Ascending aorta (tissue), 2 donors: ENCODE results near the gene NFATC3. TPM values are rescaled to one million over a fixed set of nuclear protein-coding genes. Genes with fewer than 3 reads are reported as not detected.

Experiments used
- DNase-seq, 2 donors: peaks; one replicate each; pipeline ENCODE4 v3.0.0-alpha.2; 2019; ENCODE audit warnings: low spot score in 2 of 2
- H3K27ac ChIP-seq, 2 donors: fragments of 200-600 bp; sonication (generic); one replicate each; pipeline ENCODE4 v1.5.1; 2016 to 2017; ENCODE audit warnings: mild to moderate bottlenecking in 1 of 2
- H3K27me3 ChIP-seq: fragments of 200-600 bp; sonication (generic); one replicate; pipeline ENCODE4 v1.5.1; 2017
- H3K36me3 ChIP-seq, 2 donors: fragments of 200-600 bp; sonication (generic); one replicate each; pipeline ENCODE4 v1.5.1; 2016
- H3K4me1 ChIP-seq, 2 donors: fragments of 200-600 bp; sonication (generic); one replicate each; pipeline ENCODE4 v1.5.1; 2016 to 2017; ENCODE audit warnings: mild to moderate bottlenecking in 1 of 2
- H3K4me3 ChIP-seq, 2 donors: fragments of 200-600 bp; sonication (generic); one replicate each; pipeline ENCODE4 v1.5.1; 2016 to 2017; ENCODE audit warnings: mild to moderate bottlenecking in 1 of 2
- H3K9me3 ChIP-seq, 2 donors: fragments of 200-600 bp; sonication (generic); one replicate each; pipeline ENCODE4 v1.5.1; 2016
- intact Hi-C: fragments of 100-400 bp; cut with DNase I; formaldehyde crosslinking; loops from one replicate; pipeline ENCODE4 v1.15.1; 2023
- total RNA-seq: library from RNA; depleted of rRNA; stranded (reverse); fragments of >200 nt; gene quantifications from one replicate; pipeline ENCODE4 v1.1.0, GENCODE V29; 2016
- TF ChIP-seq, protein P1 (sequence below), 3 experiments: fragments of 200-600 bp in 2 of 3; fragments of 450-650 bp in 1 of 3; sonication (generic) in 2 of 3; IDR thresholded peaks; one replicate each; pipeline ENCODE4 v1.5.1; 2016 to 2019; ENCODE audit warnings: antibody characterized with exemption in 3 of 3, mild to moderate bottlenecking in 1 of 3, moderate library complexity in 1 of 3

Gene NFATC3
- total RNA-seq, 1 donor from 2014 or later, result 36.4 TPM

DNA sequence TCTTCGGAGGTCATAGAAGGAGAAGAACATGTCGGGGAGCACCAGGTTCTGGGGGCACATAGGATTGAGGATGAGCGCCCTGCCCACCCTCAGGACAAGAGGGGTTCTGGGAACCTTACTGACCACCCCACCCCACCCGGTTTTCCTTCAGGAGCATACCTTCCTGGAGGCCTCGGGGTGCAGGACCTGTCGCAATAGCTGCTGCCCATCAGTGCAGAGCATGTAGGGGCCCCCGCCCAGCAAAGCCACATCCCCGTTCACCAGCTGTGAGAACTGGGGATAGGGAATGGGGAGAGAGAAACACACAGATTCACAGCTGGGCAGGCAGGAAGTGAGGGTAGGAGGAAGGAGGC lies 148.6 kb downstream of the NFATC3 start:
- Histone ChIP-seq H3K27me3 (no peaks in the 10 kb centered on the region), H3K4me3 (no peak overlapping the region), H3K9me3 (no peaks in the 10 kb centered on the region), H3K4me1 (peaks cover 11 to 16% of the 10 kb centered on the region in 2 donors), H3K27ac (peak overlapping the region; percentile 19 to 34), H3K36me3 (no peaks in the 10 kb centered on the region)
- DNase-seq, result peak in 1 of 2 donors; percentile 62
- intact Hi-C loops, result loop anchor here (10.0 kb wide), 1 partner anchor 269 kb away; the partner anchor contains the start of gene SLC12A4
- TF ChIP-seq, protein P1, sequence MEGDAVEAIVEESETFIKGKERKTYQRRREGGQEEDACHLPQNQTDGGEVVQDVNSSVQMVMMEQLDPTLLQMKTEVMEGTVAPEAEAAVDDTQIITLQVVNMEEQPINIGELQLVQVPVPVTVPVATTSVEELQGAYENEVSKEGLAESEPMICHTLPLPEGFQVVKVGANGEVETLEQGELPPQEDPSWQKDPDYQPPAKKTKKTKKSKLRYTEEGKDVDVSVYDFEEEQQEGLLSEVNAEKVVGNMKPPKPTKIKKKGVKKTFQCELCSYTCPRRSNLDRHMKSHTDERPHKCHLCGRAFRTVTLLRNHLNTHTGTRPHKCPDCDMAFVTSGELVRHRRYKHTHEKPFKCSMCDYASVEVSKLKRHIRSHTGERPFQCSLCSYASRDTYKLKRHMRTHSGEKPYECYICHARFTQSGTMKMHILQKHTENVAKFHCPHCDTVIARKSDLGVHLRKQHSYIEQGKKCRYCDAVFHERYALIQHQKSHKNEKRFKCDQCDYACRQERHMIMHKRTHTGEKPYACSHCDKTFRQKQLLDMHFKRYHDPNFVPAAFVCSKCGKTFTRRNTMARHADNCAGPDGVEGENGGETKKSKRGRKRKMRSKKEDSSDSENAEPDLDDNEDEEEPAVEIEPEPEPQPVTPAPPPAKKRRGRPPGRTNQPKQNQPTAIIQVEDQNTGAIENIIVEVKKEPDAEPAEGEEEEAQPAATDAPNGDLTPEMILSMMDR (IDR thresholded peaks at IDR 0.05), result no peak

DNA sequence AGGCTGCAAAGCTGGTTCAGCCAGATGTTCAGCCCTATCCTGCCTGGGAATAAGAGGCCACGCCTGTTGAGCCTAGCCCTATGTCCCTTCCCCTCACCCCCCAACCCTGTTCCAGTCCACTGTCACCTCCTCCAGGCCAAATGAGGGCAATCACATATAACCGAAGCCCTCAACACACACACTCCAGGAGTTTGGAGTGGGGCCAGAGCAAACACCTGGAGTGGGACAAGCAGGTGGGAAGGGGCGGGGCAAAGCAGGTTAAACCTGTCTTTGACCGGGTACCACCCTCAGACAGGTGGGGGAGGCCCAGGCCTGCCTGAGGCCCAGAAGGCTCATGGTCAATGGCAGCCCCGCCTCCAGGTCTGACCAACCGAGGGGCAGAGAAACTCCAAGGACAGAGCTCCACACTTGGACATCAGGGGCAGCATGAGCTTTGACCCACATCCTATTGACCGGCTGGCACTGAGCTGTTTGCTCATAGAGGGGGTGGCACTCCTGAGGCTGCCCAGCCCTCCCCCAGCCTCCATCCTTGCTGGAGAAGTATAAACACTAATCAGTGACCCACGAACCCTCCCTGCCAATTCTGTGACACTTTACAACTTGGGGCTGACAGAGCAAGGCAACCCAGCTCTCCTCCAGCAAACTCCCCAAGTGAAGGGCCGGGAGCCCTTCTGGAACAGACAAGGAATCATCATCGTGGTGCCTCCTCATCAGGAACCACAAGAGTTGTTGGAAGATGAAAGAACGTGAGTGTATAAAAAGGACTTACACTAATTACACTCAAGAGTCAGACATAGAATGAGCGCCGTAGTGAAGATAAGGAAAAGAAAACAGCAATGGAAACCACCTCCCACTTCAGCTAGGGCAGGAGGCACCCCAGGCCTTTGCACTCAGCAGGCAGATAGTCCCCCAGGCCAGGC lies 149.3 kb downstream of the NFATC3 start:
- intact Hi-C loops, result loop anchor here (5.0 to 10.0 kb wide), 2 partner anchors 270 to 427 kb away; partner anchors contain the start of genes RANBP10, SLC12A4 and TSNAXIP1

DNA sequence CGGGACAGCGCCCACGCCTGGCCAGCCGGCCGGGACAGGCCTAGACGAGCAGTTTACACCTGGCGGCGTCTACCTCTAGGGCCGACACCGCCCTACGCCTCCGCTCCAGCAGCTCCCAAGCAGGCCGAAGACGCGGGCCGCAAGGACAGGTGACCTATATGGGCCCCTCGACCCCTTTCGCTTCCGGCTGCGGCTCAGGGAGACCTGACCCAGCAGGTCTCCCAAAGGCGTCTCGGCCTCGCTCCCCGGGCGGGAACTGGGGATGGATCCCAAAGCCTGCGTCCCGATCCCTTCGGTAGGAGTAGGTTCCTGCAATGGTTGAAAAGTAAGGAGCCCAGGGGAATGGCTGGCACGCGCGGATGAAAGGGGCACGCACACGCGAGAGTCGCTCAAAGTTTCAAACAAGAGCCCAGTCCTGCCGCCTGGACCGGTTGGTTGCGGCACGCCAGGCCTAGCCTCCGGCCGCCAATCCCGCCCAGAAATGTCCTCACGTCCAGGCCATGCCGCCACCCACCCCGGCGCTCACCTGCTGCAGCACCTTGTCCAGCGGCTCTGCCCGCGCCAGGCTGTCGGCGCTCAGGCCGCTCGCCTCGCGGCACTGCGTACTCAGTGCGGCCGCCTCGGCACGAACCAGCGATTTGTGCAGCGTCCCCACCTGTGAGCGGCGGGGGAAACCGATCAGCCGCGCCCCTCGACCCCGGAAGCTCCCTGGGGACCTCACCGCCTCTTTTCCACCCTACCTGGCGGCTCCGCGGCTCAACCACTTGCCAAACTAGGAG lies 150.1 kb downstream of the NFATC3 start:
- H3K4me3 ChIP-seq, result peak overlapping the region; percentile 43 to 69
- H3K27ac ChIP-seq, result peak overlapping the region; percentile 78 to 92
- intact Hi-C loops, result loop anchor here (5.0 to 10.0 kb wide), 2 partner anchors 270 to 428 kb away; partner anchors contain the start of genes RANBP10, SLC12A4 and TSNAXIP1
- TF ChIP-seq, protein P1 (IDR thresholded peaks at IDR 0.05), result no peak
- H3K36me3 ChIP-seq, result no peaks in the 10 kb centered on the region
- no peaks in the 10 kb centered on the region for H3K9me3 ChIP-seq
- peaks cover 11 to 16% of the 10 kb centered on the region in 2 donors for H3K4me1 ChIP-seq
- no peaks in the 10 kb centered on the region for H3K27me3 ChIP-seq
- DNase-seq, result peak in 1 of 2 donors; percentile 66

More for the DNA sequence above, 149.3 kb downstream of the NFATC3 start:
- H3K9me3 ChIP-seq, result no peaks in the 10 kb centered on the region
- peaks cover 11 to 16% of the 10 kb centered on the region in 2 donors for H3K4me1 ChIP-seq
- H3K4me3 ChIP-seq, result no peak overlapping the region
- H3K27me3 ChIP-seq, result no peaks in the 10 kb centered on the region
- no peaks in the 10 kb centered on the region for H3K36me3 ChIP-seq
- TF ChIP-seq, protein P1 (IDR thresholded peaks at IDR 0.05), result no peak
- DNase-seq, result peak in 1 of 2 donors; percentile 66
- peak overlapping the region; percentile 19 to 34 for H3K27ac ChIP-seq

- TF ChIP-seq, protein P1 (IDR thresholded peaks at IDR 0.05), result no peak
- DNase-seq, result peak in 1 of 2 donors; percentile 66
- Histone ChIP-seq H3K27me3 (no peaks in the 10 kb centered on the region), H3K4me1 (peaks cover 11 to 16% of the 10 kb centered on the region in 2 donors), H3K4me3 (peak within 1 kb of the TSS; percentile 54 to 69), H3K9me3 (no peaks in the 10 kb centered on the region), H3K27ac (peak within 1 kb of the TSS; percentile 78 to 92), H3K36me3 (no peaks in the 10 kb centered on the region)
- intact Hi-C loops, result loop anchor here (2.0 to 10.0 kb wide), 4 partner anchors 23 to 429 kb away; partner anchors contain the start of genes NFATC3, RANBP10, SLC12A4 and TSNAXIP1
Measured at GRCh38 chr16:68235887-68236136, 150.6 kb downstream of the NFATC3 start, which contains the start of gene ESRP2. ESRP2 (minus strand) TSS chr16:68236127; CDS start chr16:68236045, 82 bp downstream.

GRCh38 chr16:68236137-68236825 lies 151.1 kb downstream of the NFATC3 start:
- TF ChIP-seq, protein P1 (IDR thresholded peaks at IDR 0.05), result no peak
- H3K4me3 ChIP-seq, result peak overlapping the region; percentile 54 to 69
- intact Hi-C loops, result loop anchor here (2.0 to 10.0 kb wide), 4 partner anchors 23 to 429 kb away; partner anchors contain the start of genes NFATC3, RANBP10, SLC12A4 and TSNAXIP1
- peak in 1 of 2 donors; percentile 72 for DNase-seq
- H3K4me1 ChIP-seq, result peaks cover 11 to 16% of the 10 kb centered on the region in 2 donors
- H3K27ac ChIP-seq, result peak overlapping the region; percentile 78 to 92
- H3K36me3 ChIP-seq, result no peaks in the 10 kb centered on the region
- no peaks in the 10 kb centered on the region for H3K27me3 ChIP-seq
- no peaks in the 10 kb centered on the region for H3K9me3 ChIP-seq
